Skin epidermis (tissue), 12 donors: ENCODE measurements around the gene NPY2R.

Experiments used
- H3K27ac ChIP-seq, 21 experiments: fragments of 200-600 bp; sonication (generic) in 11 of 21; one replicate each; pipeline ENCODE4 v1.5.0; 2020; ENCODE audit warnings: mild to moderate bottlenecking in 3 of 21, inconsistent platforms in 2 of 21, moderate library complexity in 2 of 21
- H3K4me3 ChIP-seq, 7 experiments: fragments of 200-600 bp; sonication (generic) in 2 of 7; one replicate each; pipeline ENCODE4 v1.5.0; 2020; ENCODE audit warnings: inconsistent platforms in 2 of 7, mild to moderate bottlenecking in 2 of 7, moderate library complexity in 1 of 7

Gene NPY2R

GRCh38 chr4:155248002-155248896, 39.8 kb downstream of the NPY2R start:
- no peak overlapping the region for H3K4me3 ChIP-seq
- H3K27ac ChIP-seq, result no peak overlapping the region

- Histone ChIP-seq H3K4me3 (no peak overlapping the region), H3K27ac (no peak overlapping the region)
Observed at GRCh38 chr4:155249016-155249566, 40.7 kb downstream of the NPY2R start.

GRCh38 chr4:155252327-155252726, 43.9 kb downstream of the NPY2R start:
- Histone ChIP-seq H3K4me3 (no peak overlapping the region), H3K27ac (no peak overlapping the region)

- no peak overlapping the region for H3K4me3 ChIP-seq
- H3K27ac ChIP-seq, result no peak overlapping the region
Observed at GRCh38 chr4:155263480-155263879, 55.0 kb downstream of the NPY2R start.

- Histone ChIP-seq H3K27ac (no peak overlapping the region), H3K4me3 (no peak overlapping the region)
Observed at GRCh38 chr4:155265113-155265512, 56.7 kb downstream of the NPY2R start.
